OCI-LY1 (cell line): Measurements from ENCODE around the gene SUV39H2.

ENCODE experiments used
- H2AFZ ChIP-seq: fragments of 200-600 bp; sonication (generic), shearing (Covaris generic); 2 replicates; pipeline ENCODE4 v1.6.0; 2014; ENCODE audit warnings: antibody characterized with exemption, mild to moderate bottlenecking, low read length
- H3F3A ChIP-seq: fragments of 200-600 bp; sonication (generic), shearing (Covaris generic); 2 replicates; pipeline ENCODE4 v1.6.0; 2014; ENCODE audit warnings: mild to moderate bottlenecking, antibody characterized with exemption, low read length, moderate library complexity; ENCODE audit not compliant: insufficient read depth
- H3K27ac ChIP-seq: fragments of 200-600 bp; sonication (generic); 2 replicates; pipeline ENCODE4 v1.5.1; 2014; ENCODE audit warnings: low read length, mixed run types, mild to moderate bottlenecking, low read depth; ENCODE audit not compliant: poor library complexity, severe bottlenecking
- H3K27me3 ChIP-seq: fragments of 200-600 bp; sonication (generic); 2 replicates; pipeline ENCODE4 v1.6.0; 2014; ENCODE audit warnings: antibody characterized with exemption, mild to moderate bottlenecking, low read length, moderate library complexity; ENCODE audit not compliant: insufficient read depth
- H3K36me3 ChIP-seq: fragments of 200-600 bp; sonication (generic); 2 replicates; pipeline ENCODE4 v1.6.1; 2014; ENCODE audit warnings: mild to moderate bottlenecking, antibody characterized with exemption, low read length, moderate library complexity, mixed read lengths; ENCODE audit not compliant: insufficient read depth
- H3K4me1 ChIP-seq: fragments of 200-600 bp; sonication (generic); 2 replicates; pipeline ENCODE4 v1.5.1; 2014; ENCODE audit warnings: mild to moderate bottlenecking, low read length, moderate library complexity; ENCODE audit not compliant: insufficient read depth, severe bottlenecking
- H3K4me2 ChIP-seq: fragments of 200-600 bp; sonication (generic), shearing (Covaris generic); 2 replicates; pipeline ENCODE4 v1.6.1; 2014; ENCODE audit warnings: low read length
- H3K4me3 ChIP-seq: fragments of 200-600 bp; sonication (generic); 2 replicates; pipeline ENCODE4 v1.5.1; 2014; ENCODE audit warnings: low read length, low read depth, mild to moderate bottlenecking, mixed read lengths; ENCODE audit not compliant: poor library complexity, severe bottlenecking
- H3K79me2 ChIP-seq: fragments of 200-600 bp; shearing (Covaris generic); 2 replicates; pipeline ENCODE4 v1.6.1; 2016; ENCODE audit warnings: mixed run types, low read length, mixed read lengths; ENCODE audit not compliant: insufficient read depth
- H3K9ac ChIP-seq: fragments of 200-600 bp; sonication (generic), shearing (Covaris generic); 2 replicates; pipeline ENCODE4 v1.6.1; 2014; ENCODE audit warnings: mild to moderate bottlenecking, low read length, mixed read lengths
- H3K9me2 ChIP-seq: fragments of 200-600 bp; sonication (generic), shearing (Covaris generic); 2 replicates; pipeline ENCODE4 v1.6.1; 2014; ENCODE audit warnings: low read depth, mild to moderate bottlenecking, low read length, mixed read lengths
- H3K9me3 ChIP-seq: fragments of 200-600 bp; shearing (Covaris generic); 2 replicates; pipeline ENCODE4 v1.6.1; 2014; ENCODE audit warnings: low read length, mixed read lengths
- H4K20me1 ChIP-seq: fragments of 200-600 bp; sonication (generic), shearing (Covaris generic); 2 replicates; pipeline ENCODE4 v1.6.0; 2016; ENCODE audit warnings: mild to moderate bottlenecking, low read length; ENCODE audit not compliant: insufficient read depth
- CTCF ChIP-seq: fragments of 200-600 bp; sonication (generic), shearing (Covaris generic); IDR thresholded peaks from 2 replicates; pipeline ENCODE4 v1.5.1; 2017; ENCODE audit warnings: mild to moderate bottlenecking, antibody characterized with exemption, low read length, moderate library complexity, mixed read lengths
- EZH2 ChIP-seq: fragments of 200-600 bp; sonication (generic), shearing (Covaris generic); IDR thresholded peaks from 2 replicates; pipeline ENCODE4 v1.8.0; 2017; ENCODE audit warnings: borderline replicate concordance, mixed run types, mild to moderate bottlenecking, antibody characterized with exemption, low read length, moderate library complexity, mixed read lengths

SUV39H2 gene

GRCh38 chr10:14952851-14953423 lies 74.3 kb downstream of the SUV39H2 start:
- no peaks in the 10 kb centered on the region for H3K9me2 ChIP-seq
- H3K36me3 ChIP-seq = peaks cover 27% of the 10 kb centered on the region
- H4K20me1 ChIP-seq = no peaks in the 10 kb centered on the region
- no peaks in the 10 kb centered on the region for H3K9me3 ChIP-seq
- H3K4me1 ChIP-seq = peaks cover 35% of the 10 kb centered on the region
- TF ChIP-seq CTCF (no peak), EZH2 (no peak)
- H2AFZ ChIP-seq = no peak overlapping the region
- H3K4me3 ChIP-seq = peak overlapping the region; percentile 68
- H3K79me2 ChIP-seq = peaks cover 45% of the 10 kb centered on the region
- peak overlapping the region; percentile 86 for H3K4me2 ChIP-seq
- H3K9ac ChIP-seq = peak overlapping the region; percentile 76
- H3K27me3 ChIP-seq = no peaks in the 10 kb centered on the region
- peak overlapping the region; percentile 82 for H3K27ac ChIP-seq
- no peaks in the 10 kb centered on the region for H3F3A ChIP-seq

- Histone ChIP-seq H3K9ac (peak overlapping the region; percentile 76), H3F3A (no peaks in the 10 kb centered on the region), H3K4me3 (peak overlapping the region; percentile 68), H3K4me2 (peak overlapping the region; percentile 86), H3K9me3 (no peaks in the 10 kb centered on the region), H3K27me3 (no peaks in the 10 kb centered on the region), H3K36me3 (peaks cover 22% of the 10 kb centered on the region), H2AFZ (no peak overlapping the region), H3K9me2 (no peaks in the 10 kb centered on the region), H3K27ac (peak overlapping the region; percentile 82), H3K79me2 (peaks cover 45% of the 10 kb centered on the region), H3K4me1 (peaks cover 35% of the 10 kb centered on the region), H4K20me1 (no peaks in the 10 kb centered on the region)
- TF ChIP-seq CTCF (no peak), EZH2 (no peak)
Measured at GRCh38 chr10:14953424-14954000, 74.8 kb downstream of the SUV39H2 start.
